GM12873 (cell line): ENCODE data around the gene ATE1.

Experiments used
- CTCF ChIP-seq: IDR thresholded peaks from 2 replicates; pipeline ENCODE4 v1.5.1; 2012; ENCODE audit warnings: low read depth, mild to moderate bottlenecking, moderate library complexity, low read length, control low read depth; ENCODE audit not compliant: insufficient read depth; ENCODE audit errors: missing control alignments

Gene ATE1

DNA sequence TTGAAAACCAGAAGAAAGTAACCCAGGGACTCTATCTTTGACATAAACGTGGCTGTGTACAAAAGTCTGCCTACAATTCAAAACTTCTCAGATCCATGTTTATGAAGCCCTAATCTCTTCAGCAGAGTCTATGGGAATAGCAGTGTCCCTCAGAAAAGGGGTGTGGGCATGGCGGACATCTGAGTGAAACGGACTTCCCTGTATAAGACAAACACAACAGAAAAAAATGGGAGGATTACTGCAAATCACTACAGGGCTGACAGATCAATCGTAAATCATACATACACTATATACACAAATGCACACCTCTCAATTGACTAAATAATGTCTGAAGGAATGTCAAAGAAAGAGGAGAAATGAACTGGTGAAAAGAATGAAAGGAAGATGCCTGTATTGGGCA is 114.0 kb downstream of the ATE1 start:
- TF ChIP-seq CTCF = no peak

- no peak for TF ChIP-seq CTCF
Observed at GRCh38 chr10:121813211-121813815, 114.5 kb downstream of the ATE1 start.

- no peak for TF ChIP-seq CTCF
Observed at GRCh38 chr10:121812031-121812430, 115.8 kb downstream of the ATE1 start.

GRCh38 chr10:121811386-121811785 is 116.4 kb downstream of the ATE1 start:
- TF ChIP-seq CTCF = no peak

GRCh38 chr10:121808835-121809234 is 119.0 kb downstream of the ATE1 start:
- no peak for TF ChIP-seq CTCF

DNA sequence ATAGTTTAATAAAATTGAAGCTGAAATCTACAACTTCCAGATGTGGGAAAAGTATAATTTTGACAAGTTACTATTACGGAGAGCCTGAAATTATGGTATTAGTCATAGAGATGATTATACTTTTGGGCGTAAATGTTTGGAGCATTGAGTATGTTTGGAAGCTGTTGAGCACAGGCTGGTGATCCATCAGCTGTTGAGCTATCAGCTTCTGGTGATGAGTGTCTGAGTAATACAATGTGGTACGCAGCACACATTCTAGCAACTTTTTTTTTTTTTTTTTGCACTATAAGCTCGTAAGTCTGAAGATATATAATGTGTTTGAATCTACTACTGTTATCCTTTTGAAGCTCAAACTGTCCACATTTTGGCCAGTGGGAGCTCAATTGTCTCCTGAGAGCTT is 123.4 kb downstream of the ATE1 start:
- no peak for TF ChIP-seq CTCF

DNA sequence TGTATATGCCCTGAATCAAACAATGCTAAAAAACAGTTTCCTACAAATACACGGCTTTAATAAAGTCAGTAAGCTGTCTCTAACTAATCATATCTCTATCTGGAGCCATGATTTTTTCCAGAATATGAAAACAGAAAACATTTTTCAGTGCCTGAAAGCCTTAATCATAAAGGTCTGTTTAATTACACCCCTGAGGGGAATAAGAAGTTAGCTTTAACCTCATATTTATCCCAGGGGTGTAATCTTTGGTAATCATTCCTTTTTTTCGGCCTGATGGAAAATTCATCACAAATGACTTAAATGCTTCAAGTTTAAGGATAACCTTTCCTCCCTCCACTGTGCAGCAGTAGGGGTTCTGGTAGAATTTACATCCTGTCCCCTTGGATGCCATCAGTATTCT is 124.2 kb downstream of the ATE1 start:
- no peak for TF ChIP-seq CTCF
